GM18505 (cell line): ENCODE data around the gene PAGE5.

Experiments used
- ATAC-seq: cut with Tn5 transposase; IDR thresholded peaks from one replicate; pipeline ENCODE4 v1.9.1; 2021; ENCODE audit not compliant: unreplicated experiment
- POLR2A ChIP-seq: IDR thresholded peaks from 4 replicates; pipeline ENCODE4 v1.6.1; 2011; ENCODE audit warnings: borderline replicate concordance; ENCODE audit not compliant: insufficient read depth, insufficient read length; ENCODE audit errors: extremely low read depth

PAGE5 gene, protein sequence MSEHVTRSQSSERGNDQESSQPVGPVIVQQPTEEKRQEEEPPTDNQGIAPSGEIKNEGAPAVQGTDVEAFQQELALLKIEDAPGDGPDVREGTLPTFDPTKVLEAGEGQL

DNA sequence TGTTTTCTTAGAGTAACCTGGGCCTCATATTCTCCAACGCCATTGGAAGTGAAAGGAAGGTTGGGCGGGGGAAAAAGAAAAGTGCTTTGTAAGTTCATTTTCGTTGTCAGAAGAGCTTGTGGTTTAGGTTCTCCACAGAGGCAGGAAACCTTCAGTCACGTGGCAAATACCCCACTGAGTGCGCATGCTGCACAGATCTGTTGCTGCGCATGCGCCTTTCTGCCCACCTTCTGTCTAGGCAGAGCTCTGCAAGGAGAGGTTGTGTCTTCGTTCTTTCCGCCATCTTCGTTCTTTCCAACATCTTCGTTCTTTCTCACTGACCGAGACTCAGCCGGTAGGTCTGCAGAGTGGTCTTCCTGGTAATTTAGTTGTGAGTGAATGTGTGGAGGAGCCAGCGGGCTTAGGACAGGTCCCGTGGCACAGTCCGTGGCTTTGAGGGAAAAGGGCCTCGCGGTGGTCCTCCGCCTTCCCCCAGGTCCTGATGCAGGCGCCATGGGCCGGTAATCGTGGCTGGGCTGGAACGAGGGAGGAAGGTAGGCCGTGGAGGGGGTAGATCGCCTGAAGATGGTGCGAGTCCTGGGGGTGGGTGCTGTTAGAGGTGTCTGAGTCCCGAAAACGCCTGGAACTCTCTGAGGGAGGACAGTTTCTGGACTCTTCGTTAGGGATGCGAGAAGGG lies at the start of gene PAGE5:
Gene PAGE5, plus strand, starts transcription at position 228 of the 676 bp plus-strand sequence. CDS start 1,037 bp downstream, outside the sequence.
- no peak for TF ChIP-seq POLR2A
- no peak for ATAC-seq

DNA sequence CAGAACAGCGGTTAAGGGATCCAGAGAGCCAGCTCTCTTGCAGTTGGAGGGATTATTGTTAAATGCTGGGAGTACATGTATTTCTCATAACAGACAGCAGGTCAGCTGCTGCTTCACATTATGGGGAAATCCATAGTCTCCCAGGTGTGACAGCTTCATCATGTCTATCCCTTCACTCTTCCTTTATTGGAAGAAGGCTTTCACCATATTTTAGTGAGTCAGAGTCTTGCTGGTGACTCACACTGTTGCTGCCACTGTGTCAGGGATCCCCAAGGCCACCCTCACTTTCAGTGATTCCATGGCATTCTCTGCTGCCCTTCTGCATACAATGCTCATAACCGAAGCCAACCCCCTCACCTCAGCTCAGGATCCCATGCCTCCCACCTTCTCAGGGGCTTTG lies 32.9 kb upstream of the PAGE5 start:
- no peak for TF ChIP-seq POLR2A
- ATAC-seq: no peak

DNA sequence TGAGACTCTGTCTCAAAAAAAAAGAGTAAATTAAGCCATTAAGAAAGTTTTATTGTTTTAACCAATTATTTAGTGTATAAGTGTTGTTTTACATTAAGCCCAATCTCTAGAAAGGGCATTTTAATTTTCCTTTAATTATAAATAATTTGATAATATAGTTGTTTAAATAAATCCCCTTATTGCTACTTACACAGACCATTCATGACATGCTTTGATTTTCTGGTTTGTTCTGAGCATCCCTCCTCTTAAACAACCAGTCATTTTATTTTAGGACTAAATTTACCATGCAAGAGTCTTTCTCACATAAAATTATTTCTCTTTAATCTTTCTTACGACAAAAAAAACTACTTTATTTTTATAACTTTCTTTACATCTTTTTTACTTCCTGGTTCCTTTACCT lies 23.5 kb upstream of the PAGE5 start:
- TF ChIP-seq POLR2A: no peak
- ATAC-seq: no peak

DNA sequence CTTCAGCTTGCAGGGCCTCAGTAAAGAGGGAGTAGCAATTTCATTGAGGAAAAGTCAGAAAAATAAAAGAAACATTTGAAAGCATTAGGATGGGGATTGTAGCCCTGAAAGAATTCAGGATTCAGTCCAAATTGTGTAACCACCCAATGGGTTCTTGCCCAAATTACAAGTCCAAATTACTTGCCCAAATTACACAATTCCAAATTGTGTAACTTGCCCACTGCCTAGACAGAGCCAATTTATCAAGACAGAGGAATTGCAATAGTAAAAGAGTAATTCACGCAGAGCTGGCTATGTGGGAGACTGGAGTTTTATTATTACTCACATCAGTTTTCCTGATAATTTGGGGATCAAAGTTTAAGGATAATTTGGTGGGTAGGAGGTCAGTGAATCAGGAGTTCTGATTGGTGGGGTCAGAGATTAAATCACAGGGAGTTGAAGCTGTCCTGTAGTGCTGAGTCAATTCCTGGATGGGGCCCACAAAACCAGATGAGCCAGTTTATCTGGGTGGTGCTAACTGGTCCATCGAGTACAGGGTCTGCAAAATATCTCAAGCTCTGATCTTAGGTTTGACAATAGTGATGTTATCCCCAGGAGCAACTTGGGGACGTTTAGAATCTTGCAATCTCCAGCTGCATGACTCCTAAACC lies 18.1 kb upstream of the PAGE5 start:
- no peak for ATAC-seq
- TF ChIP-seq POLR2A: no peak

DNA sequence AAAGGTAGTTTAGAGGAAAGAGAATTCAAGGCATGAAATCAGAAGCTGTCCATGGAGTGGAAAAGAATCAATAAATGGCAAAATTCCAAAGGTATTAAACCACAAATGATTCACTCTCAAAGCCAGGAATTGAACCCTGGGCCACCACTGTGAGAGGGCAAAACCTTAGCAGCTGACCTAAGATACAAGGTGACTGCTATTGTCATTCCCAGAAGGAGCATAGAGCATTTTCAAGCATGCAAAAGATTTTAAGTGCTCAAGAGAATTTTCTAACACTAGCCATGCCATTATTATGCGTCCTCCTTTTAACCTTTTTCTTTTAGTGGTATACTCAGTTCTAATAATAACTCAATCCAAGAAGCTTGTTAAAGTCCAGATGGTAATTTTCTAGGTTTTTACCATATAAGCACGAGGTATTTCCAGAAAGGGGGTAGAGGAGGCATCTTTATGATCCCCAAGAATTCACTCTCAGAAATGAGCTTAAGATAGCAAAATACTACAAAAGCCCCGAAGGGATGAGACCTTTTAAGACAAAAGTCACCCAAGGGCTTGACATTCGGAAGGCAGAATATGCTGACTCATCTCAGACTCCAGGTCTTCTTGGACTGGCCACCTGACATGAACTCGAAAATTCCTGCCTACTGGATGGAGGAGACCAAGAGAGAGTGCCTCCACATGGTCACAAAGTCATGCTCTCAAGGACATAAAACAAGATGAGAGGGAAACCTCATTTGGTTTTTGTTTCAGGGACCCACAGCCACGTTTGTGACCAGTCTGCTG lies 13.8 kb upstream of the PAGE5 start:
- no peak for TF ChIP-seq POLR2A
- ATAC-seq: no peak

DNA sequence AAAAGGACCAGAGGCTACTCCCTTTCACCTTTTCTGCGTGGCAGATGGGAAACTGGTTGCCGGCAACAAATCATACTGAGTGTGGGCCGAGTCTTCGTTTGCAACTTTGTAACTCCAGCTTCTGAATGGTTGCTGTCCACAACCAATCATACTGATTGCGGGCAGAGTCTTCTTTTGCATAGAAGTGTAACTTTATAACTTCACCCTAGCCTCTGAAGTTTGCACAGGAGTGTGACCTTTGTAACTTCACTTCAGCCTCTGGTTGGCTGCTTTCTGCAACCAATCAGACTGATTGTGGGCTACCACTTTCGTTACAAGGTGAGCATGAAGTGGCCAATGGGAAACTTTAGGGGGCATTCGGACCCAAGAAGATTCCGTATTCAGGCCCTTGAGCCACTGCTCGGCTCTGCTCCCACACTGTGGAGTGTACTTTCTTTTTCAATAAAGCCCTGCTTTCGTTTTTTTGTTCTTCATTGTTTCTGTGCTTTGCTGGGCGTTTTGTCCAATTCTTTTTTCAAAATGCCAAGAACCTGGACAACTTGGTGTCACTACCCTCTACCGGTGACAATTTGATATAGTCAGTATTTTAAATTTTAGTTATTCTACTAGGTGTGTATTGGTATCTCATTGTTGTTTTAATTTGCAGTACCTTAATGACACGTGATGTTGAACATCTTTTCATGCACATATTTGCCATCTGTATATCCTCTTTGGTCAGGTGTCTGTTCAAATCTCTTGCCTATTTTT lies 9.0 kb upstream of the PAGE5 start:
- ATAC-seq: no peak

DNA sequence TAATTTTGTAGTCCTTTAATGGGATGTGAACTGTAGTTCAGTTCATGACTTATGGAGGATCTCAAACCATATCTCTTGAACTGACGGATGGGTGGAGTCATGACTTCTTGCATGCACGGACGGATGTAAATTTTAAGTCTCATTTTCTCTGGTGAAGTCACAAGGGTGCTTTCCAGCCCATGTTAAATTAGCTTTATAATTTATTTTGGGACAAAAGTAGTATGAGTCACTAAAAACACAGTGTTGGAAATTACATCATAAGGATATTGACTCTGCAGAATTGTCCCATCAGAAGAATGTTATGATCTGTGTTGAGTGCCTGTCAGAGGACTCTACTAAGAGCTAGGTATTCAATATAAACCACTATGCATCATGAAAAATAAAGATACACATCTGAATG lies 6.8 kb upstream of the PAGE5 start:
- no peak for ATAC-seq
- TF ChIP-seq POLR2A: no peak

More for the DNA sequence above, 9.0 kb upstream of the PAGE5 start:
- TF ChIP-seq POLR2A: no peak

DNA sequence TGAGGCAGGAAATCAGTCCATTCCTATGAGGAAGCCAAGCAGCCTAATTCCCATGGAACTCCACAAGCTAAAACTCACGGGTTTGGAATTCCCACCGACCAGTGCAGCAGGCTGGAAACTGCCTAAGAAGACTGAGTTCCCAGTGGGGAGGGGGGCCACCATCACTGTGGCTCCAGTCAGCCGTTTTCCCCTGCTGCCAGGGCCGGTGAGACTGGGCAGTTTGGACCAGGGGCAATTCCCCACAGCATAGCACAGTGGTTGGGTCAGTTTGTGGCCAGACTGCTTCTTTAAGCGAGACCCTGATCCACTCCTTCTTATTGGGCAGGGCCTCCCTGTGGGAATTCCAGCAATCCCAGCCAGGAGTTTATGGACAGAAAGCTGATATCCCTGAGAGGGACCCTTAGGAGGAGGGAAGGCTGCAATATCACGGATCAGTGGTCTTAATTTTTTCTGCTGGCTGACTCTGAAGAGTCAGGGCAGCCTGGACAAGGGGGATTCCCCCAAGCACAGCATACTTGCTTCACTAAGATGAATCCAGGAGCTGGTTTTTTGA lies 20.7 kb downstream of the PAGE5 start:
- ATAC-seq: no peak

DNA sequence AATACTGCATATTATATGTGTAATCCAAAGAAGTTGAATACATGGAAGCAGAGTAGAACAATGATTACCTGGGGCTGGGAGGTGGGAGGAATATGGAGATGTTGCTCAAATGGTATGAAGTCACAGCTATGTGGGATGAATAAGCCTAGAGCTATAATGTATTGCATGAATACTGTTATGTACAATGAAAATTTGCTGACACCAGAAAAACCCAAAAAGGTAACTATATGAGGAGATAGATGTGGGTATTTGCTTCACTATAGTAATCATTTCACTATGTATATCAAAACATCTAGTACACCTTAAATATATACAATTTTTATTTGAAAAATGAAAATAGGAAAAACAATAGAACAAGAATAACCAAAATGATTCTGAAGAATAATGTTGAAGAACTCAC lies 33.4 kb downstream of the PAGE5 start:
- TF ChIP-seq POLR2A: no peak
- no peak for ATAC-seq

More for the DNA sequence above, 20.7 kb downstream of the PAGE5 start:
- TF ChIP-seq POLR2A: no peak

DNA sequence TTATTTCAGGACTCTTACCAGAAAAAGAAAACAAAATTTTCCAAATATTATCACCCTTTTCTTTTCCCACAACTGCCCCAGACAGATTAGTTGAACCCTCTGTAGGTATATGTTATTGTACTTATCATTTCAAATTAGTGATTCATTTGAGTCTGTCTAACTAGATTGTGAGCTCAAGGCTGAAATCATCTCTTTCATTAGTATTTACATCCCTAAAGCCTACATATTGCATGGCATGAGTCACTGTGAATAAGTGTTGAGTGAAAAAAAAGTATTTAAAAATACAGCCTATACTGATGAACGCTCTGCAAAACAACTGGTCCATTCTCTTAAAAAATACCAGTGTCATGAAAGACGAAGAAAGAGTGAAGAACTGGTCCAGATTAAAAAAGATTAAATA lies 40.7 kb downstream of the PAGE5 start:
- TF ChIP-seq POLR2A: no peak
- no peak for ATAC-seq

DNA sequence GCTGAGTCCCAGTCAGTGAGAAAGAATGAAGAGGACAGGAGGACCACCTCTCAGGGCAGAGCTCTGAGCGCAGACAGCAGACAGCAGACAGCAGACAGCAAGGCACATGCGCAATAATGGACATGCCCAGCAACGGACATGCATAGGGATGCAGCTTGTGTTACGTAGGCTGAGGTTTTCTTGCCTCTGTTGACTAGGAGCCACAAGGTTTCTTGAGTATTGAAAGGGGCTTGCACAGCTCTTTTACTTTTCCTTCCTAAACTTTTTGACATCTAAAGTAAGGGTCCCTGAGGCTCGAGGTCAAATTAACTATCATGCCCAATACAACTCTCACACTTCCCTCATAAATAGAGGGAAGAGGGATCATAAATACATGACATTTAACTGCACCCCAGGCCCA lies 44.7 kb downstream of the PAGE5 start, which contains the start of gene PAGE3:
Gene PAGE3, minus strand, starts transcription at position 101 of the 400 bp plus-strand sequence. CDS start 1,013 bp downstream, outside the sequence.
- no peak for ATAC-seq
- no peak for TF ChIP-seq POLR2A
